Activated CD4-positive, alpha-beta T cell treated with anti-CD3 and anti-CD28 coated beads, Interleukin-2, amount 50 U/mL, for 1 hour (primary cell): ENCODE data around the gene CHST15.
"Not testable (repeated sequence)": the region's sequence is repeated elsewhere in the genome, so short reads cannot be mapped to it uniquely, and the experiment has no call there.

Experiments used
- DNase-seq: peaks from one replicate; pipeline ENCODE4 v3.0.0-alpha.2; 2020

CHST15 gene

DNA sequence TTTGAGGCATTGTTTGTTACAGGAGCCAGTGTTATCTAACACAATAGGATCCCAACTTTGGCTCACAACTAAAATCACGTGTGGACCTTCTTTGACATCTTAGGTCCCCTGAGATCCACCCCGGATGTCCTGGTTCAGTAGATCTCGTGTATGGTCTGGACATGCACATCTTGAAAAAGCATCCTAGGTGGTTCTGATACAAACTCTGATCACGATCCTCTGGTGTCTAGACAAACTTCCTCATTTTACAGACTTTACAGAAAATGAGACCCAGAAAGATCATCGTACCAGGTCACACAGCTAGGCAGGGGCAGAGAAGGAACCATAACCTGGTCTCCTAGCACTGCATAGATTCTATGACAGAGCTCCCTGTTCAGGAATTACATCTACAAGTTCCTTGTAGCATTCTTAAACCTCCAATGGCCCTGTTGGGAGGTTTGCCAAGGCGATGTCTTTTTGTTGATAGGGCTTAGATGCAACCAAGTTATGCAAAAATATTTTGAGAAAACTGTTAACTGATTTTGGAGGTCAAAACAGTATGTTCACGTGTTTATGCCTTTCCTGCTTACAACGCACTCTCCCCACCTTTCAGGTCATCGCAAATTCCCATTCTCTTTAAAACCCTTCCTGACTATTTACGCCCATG lies 30.8 kb upstream of the CHST15 start:
- no peak for DNase-seq

DNA sequence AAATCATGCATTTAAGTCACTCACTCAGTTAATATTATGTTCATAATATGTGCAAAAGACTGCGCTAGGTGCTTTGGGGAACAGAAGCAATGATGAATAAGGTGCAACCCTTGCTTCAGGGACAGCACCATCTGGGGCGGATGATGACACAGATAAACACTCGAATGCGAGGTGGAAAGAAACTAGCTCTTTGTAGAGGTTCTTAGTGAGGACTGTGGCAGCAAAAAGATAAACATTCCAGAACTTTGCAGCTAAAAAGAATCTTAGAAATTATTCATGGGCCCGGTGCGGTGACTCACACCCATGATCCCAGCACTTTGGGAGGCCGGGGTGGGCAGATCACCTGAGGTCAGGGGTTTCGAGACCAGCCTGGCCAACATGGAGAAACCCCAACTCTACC lies 29.8 kb upstream of the CHST15 start:
- DNase-seq: no peak

DNA sequence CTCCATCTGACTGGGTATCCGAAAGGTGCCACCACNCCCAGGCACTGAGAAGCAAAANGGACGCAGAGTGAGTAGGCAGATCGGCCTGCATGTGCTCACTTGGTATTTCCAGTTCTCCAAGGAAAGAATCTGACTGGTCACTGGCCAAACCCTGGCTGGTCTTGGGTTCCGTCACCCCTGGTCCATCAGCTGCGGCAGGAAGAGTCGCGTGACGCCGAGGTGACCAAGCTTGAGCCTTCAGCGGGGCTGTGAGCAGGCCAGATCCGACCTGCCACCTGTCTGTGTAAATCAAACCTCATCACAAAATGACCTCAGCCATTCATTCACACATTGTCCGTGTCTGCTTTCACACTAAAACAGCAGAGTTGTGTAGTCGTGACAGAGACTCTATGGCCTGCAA lies 28.8 kb upstream of the CHST15 start:
- no peak for DNase-seq

DNA sequence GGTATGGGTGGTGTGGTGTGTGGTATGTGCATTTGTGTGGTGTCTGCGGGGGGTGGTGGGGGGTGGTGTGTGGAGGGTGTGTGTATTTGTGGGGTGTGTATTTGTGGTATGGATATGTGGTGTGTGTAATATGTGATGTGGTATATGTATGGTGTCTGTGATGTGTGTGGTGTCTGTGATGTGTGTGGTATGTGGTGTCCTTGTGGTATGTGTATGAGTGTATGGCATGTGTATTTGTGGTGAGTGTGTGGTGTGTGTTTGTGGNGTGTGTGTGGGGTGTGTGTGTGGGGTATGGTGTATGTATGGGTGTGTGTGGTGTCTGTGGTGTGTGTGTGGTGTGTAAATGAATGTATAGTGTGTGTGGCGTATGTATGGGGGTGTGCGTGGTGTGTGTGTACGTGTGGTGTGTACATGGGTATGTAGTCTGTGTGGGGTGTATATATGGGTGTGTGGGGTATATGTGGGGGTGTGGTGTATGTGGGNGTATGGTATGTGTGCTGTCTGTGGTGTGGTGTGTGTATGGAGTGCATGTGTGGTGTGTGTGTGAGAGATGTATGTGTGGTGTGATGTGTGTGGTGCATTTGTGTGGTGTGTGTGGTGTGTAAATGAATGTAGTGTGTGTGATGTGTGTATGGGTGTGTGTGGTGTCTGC lies 27.1 kb upstream of the CHST15 start:
- no peak for DNase-seq

DNA sequence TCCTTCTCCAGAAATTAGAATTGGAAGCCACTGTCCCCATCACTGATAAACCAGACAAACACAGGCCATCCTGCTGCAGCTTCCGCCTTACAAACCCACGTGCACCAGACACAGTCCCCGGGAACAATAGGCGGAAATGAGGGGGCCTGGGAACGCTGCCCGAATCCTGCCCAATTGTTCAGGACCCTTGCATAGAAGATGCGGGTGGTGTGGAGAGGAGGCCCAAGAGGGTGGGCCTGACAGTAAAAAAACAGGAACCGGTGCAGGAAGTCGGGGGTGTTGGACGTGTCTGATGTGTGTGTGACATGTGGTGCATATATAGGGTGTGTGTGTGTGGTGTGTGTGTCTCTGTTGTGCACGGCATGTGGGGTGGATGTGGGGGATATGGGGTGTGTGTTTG lies 26.5 kb upstream of the CHST15 start:
- DNase-seq: no peak

DNA sequence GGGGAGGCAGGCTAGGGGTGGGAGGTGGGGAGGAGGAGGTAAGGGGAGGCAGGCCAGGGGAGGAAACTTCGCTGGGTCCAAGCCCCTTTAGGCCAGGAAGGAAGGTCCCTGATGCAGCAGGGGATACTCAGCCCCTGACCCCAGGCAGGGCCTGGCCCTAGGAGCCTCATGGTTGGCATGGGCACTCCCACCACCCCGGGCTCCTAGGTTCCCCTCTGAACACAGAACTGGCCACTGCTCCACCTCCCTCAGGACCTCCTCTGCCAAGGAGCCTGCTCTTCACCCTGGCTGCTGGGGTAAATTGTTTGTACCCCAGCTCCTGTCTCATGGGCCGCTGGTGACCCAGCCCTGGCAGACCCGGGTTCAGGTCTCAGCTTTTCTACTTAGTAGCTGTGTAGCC lies 25.8 kb upstream of the CHST15 start:
- no peak for DNase-seq

DNA sequence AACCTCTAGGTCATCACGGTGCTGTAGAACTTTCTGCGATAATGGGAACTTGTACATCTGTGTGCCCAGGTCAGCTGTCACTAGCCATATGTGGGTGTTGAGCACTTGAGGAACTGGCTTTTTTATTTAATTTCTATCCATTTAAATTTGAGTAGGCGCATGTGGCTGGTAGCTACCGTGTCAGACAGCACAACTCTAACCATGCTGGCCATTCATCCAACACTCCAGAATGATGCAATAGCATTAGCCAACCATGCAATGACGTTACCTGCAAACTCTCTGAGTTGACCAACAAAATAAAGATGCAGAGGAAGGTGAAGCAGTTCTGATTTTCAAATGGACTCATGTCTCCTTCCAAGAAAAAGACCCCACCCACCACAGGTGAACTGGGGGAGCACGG lies 24.4 kb upstream of the CHST15 start:
- DNase-seq: no peak

DNA sequence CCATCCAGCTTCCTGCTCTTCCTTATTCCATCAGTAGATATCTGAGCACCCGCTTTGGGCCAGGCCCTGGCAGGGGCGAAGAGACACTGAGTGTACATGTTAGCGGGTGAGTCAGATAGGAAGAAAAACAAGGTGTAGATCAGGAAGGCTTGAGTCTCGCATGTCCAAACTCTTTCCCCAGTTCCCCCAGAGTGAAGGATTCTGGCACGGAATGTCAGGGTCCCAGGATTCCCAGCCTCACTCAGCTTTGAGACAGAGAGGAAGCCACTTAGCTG lies 24.1 kb upstream of the CHST15 start:
- no peak for DNase-seq

DNA sequence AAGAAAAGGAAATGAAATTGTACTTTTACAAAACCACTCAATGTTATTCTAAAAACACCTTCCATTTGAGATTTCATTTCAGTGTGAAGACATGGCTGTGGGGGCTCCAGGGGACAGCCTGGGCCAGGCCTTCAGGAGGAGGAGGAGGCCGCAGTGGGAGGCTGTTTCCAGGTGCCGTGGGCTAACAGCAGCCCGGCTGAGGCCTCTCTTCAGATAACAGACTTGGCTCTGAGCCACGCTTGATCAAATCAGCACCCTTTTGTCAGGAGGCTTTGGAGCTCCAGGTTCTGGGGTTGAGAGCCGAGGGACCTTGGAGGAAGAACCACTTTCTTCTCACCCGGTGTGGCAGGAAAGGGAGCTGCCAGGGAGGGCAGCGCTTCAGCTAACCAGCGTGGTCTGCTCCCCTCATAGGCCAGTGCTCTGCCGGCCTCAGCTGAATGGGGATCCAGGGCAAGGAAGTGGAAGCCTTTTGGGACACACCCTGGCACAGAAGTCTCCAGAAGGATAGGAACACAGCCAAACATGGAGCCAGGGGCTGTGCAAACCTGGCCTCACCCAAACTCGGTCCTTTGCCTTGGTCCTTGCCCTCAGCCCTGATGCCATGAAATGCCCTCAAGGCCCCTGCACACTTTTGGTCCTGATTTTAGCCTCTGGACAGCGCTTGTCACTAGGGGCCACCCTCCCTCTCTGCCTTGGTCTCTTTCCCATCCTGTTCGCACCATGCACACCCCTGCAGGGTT lies 23.5 kb upstream of the CHST15 start:
- DNase-seq: no peak

DNA sequence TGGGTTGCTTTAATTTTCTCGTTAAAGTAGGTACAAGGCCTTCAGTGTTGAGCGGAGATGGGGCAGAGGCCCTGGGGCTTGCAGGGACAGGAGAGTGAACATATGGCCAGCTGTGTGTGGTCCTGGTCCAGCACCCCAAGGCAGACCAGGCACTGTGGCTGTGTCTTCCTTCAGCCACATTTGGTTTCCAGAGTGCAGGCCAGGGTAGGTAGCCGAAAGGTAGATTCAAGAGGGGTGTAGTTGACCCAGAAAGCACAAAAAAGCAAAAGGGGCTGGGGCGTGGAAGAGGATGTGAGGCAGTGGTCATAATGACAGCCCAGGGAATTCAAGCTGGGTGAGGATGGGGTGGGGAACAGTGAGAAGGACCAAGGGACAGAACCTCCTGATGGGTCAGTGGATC lies 21.3 kb upstream of the CHST15 start:
- no peak for DNase-seq

DNA sequence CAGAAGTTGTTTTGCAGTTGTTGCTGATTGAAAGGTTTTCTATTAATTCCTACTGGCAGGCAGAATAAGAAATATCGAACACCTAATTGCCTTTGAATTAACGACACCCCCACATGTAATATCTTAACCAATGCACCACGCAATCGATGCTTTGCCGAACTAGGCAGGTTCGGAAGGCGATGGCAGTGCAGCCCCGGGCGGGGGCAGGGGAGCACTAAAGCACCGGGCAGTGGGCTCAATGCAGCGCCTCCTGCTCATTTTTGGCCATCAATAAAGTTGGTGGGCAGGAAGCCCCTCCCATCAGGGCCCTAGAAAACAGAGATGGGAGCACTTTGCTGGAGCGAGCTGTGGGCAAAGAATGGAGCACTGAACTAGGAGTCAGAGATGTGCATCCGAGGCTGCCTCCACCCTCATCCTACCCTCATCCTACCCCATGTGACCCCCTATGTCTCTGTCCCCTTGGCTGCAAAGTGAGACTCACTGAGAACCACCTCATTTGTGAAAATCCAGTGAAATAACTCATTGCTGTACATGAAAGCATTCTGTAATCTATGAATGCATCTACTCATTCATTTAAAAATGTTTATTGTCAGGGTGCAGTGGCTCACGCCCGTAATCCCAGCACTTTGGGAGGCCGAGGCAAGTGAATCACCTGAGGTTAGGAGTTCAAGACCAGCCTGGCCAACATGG lies 19.6 kb upstream of the CHST15 start:
- DNase-seq: no peak

DNA sequence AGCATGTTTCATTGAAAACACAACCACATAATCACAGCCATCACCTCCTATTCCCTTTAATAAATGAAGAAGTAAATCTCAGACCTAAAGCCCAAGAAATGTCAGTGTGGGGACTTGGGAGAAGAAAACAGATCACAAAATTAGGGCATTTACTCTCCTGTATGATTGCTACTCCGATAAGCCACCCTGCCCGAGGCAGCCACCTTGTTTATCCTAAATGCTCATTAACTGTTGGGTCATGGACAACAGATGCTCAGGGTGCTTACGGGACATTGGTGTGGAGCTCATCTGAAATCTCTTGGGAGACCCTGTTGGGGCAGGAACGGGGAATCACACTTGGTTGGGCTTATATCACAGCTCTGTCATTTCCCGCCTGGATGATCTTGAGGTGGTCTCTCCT lies 17.5 kb upstream of the CHST15 start:
- DNase-seq: no peak

DNA sequence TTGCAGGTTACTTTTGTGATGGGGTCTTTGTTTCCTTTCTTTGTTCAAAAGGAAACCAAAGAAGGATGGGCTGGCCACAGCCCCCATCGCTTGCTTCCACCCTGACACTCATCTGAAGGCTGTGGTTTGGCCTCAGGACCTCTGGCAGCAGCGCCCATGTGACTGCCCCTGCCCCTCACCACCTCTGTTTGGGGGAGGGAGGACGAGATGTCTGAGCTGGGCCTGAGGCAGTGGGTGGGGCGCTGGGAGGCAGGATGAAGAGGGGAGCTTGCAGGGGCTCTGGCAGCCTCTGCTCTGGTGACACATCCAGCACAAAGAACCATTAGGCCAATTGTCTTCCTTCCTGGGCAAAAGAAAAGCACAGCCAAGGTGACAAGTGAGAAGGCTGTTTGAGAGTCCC lies 15.9 kb upstream of the CHST15 start:
- DNase-seq: no peak

DNA sequence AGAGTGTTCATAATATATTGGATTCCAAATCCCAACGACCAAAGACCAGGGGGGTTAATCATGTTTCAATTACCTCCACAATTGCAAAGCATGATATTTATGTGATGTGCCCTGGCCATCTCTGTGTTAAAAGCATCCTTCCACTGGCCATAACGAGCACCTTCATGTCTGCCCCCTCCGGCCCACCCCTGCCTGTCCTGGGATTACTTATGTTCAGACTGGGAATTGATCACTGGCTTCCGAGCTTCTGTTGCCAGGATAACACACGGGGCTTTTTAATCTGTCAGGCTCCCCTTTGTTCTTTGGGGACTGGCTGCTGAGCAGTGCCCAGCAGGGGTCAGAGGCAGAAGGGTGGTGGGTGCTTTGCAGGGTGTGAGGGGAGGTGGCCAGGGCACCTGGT lies 13.7 kb upstream of the CHST15 start:
- no peak for DNase-seq

DNA sequence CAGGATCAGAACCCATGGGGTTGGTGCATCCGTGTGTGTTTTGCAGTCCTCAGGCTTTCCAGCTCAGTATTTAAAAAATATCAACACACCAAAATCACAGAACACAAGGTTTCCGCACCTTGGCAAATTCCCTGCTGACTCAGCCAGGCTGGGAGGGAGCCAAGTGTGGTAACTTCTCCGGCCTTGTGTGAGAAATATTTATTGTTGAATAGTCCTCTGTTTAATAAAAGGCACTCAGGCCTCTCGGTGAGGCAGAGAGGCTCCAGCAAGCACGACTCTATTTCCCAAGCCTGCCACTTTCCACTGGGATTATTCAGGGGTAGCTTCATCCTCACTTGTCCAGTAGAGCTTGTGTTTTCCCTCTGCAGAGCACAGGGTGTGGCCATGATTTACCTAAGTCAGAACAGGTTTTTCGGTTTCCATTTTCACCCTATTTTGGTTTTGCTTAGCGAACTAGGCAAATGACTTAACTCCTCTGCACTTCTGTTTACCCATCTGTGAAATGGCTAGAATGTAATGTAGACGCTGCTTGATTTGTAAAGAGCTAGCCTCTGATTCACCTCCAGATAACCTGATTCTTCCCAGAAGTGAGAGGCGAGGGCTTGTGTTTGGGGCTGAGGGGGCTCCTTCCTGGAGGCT lies 13.0 kb upstream of the CHST15 start:
- no peak for DNase-seq

DNA sequence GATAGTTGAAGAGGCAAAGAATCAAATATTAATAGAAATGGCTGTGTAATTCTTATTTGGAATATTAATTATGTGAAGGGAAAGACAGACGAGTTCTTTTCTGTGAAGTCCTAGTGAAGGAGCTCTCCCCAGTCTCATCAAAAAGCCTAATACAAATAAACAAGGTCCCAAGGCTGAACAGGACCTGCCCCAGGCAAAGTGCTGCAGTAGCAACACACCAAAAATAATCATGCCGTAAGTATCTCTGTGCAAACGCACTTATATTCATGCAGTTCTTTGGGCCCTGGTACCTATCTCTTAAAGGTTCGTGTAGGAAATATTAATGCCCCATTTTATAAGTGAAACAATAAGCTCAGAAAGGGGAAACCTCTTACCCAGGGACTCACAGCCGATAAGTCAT lies 12.2 kb upstream of the CHST15 start:
- DNase-seq: no peak

DNA sequence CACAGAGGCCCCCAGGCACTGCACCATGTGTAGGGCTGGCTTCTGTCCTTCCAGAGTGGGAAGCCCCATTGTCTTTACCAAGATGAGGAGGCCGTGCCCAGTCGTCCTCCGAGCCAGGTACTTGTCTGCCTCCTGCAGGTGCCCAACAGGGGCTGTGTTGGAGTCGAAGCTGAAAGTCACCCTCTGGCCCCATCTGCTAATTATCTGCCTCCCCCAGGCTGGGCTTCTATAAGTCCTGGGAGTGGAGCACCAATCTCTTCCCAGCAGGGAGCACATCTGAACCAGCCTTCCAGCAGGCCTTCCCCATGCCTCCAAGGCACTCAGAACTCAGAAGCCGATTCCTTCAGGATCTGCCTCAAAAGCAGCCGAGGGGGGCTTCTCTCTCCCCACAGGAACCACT lies 11.6 kb upstream of the CHST15 start:
- DNase-seq: no peak

DNA sequence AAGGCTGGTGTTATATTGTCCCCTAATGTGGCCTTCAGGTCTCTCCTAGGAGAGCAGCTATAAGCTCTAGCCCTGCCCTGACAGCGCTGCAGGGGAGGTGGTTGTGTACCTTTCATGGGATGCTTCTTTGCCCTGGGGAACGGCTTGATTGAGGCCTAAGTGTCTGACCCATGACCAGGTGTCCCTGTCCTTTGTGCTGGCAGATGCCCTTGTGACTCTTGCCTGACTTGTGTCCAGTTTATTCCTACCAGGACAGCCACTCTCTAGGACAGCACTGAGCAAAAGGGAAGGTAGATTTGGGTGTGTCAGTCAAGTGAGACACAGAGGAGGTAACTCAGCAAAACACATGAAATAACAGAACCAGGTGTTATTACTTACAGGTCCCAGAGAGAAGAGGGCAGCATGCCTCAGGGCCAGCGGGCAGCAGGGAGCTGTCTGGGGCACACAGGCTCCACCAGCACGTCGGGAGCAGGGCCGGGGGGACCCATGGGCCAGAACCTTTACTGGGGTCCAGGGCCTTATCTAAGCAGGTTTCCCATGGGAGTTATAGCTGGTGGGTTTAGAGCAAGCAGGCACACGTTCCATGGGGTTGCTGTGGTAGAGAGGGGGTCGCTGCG lies 10.7 kb upstream of the CHST15 start:
- DNase-seq: no peak

DNA sequence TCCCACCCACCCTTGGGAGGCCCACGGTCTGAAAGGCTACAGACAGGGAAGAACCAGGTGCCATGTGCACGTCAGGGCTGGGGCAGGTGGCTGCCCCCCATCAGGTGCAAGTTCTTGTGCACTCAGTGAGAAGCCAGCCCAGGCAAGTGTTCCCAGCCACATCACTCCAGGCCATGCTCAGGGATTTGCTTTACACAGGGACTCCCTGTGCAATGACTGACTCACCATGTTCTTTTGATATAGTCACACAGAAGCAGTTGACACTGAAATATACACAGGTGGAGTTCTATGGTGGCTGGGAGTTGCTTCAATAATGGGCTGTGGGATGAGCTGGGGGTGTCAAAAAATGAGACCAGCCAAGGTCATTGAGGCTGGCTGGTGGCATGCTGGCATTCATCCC lies 8.0 kb upstream of the CHST15 start:
- DNase-seq: no peak

DNA sequence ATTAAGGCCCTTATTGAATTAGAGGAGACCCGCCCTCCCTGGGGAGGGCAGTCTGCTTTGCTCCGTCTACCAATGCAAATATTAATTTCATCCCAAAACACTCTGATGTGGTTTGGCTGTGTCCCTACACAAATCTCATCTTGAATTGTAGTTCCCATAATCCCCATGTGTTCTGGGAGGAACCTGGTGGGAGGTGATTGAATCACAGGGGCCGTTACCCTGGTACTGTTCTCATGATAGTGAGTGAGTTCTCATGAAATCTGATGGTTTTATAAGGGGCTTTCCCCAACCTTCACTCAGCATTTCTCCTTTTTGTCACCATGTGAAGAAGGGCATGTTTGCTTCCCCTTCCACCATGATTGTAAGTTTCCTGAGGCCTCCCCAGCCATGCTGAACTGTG lies 7.3 kb upstream of the CHST15 start:
- not testable (repeated sequence) for DNase-seq

DNA sequence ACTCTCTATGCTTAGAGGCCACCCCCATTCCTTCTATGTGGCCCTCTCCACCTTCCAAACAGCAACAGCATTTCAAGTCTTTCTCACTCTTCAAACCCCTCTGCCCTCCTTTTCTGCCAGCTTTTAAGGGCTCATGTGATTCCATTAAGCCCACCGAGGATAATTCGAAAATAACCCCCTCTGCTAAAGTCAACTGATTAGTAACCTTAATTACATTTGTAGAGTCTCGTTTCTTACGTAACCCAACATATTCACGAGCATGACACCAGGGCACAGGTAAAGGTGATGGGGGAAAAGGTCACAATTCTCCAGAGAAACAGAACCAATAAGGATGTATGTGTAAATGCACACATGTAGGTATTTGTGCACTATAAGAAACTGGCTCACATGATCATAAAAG lies 6.7 kb upstream of the CHST15 start:
- no peak for DNase-seq

DNA sequence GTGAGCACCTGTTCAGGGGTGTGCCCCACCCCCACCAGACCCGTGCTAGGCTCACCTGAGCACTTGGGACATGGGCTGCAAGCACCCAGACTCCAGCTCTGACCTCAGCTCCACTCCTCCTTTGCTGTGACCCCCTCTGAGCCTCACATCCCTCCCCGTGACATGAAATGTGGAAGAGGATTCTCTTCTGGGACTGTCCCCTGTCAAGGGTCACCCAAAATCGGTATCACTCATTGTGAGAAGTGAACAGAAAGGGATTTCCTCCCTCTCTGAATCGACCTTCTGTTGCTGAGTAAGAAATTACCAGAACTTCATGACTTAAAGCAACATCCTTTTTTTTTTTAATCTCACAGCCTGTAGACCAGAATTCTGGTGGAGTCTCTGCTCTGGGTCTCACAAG lies 6.2 kb upstream of the CHST15 start:
- DNase-seq: no peak

DNA sequence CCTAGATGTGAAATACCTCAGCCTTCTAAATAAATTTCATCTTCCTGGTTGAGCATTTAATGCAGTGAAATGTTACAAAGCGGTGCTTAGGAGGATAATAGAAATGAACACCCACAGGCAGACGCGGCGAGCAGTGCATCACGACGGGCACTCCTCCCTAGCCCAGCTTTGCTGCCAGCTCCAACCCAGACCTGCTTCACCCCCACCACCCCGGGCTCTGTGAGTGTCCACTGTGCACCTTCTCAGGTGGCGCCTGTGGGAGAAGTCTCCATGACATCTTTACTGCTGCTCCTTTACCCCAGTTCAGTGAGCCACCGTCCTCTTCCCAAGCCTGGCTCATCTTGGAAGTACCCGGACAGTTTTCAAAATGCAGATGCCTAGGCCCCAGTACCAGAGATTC lies 5.2 kb upstream of the CHST15 start:
- DNase-seq: no peak
